Suprapubic skin (tissue), 4 donors: Measurements from ENCODE around the gene PTBP3. TPM values are rescaled to one million over a fixed set of nuclear protein-coding genes. Genes with fewer than 3 reads are reported as not detected.

ENCODE experiments used
- DNase-seq, 2 donors: peaks; one replicate each; pipeline ENCODE4 v3.0.0-alpha.2; 2019; ENCODE audit warnings: low spot score in 2 of 2
- H3K27ac ChIP-seq: fragments of 200-600 bp; sonication (generic); one replicate; pipeline ENCODE4 v1.5.1; 2019
- H3K27me3 ChIP-seq: fragments of 200-600 bp; sonication (generic); one replicate; pipeline ENCODE4 v1.5.1; 2019
- H3K36me3 ChIP-seq: fragments of 200-600 bp; sonication (generic); one replicate; pipeline ENCODE4 v1.5.1; 2019
- H3K4me1 ChIP-seq: fragments of 200-600 bp; sonication (generic); one replicate; pipeline ENCODE4 v1.5.1; 2019
- H3K4me3 ChIP-seq: fragments of 200-600 bp; sonication (generic); one replicate; pipeline ENCODE4 v1.5.1; 2019; ENCODE audit warnings: mild to moderate bottlenecking
- H3K9me3 ChIP-seq: fragments of 200-600 bp; sonication (generic); one replicate; pipeline ENCODE4 v1.5.1; 2019
- CTCF ChIP-seq, 2 donors: fragments of 200-600 bp in 1 of 2; fragments of 450-650 bp in 1 of 2; sonication (generic) in 1 of 2; IDR thresholded peaks; one replicate each; pipeline ENCODE4 v1.5.1; 2016 to 2019; ENCODE audit warnings: antibody characterized with exemption in 2 of 2, mild to moderate bottlenecking in 1 of 2, moderate library complexity in 1 of 2
- EP300 ChIP-seq: sonication (generic); formaldehyde crosslinking; IDR thresholded peaks from one replicate; pipeline ENCODE4 v1.6.1; 2017; ENCODE audit warnings: antibody characterized with exemption
- POLR2A ChIP-seq, 2 donors: fragments of 450-650 bp; IDR thresholded peaks; one replicate each; pipeline ENCODE4 v1.6.1; 2017; ENCODE audit warnings: antibody characterized with exemption in 2 of 2, mild to moderate bottlenecking in 2 of 2, moderate library complexity in 2 of 2
- POLR2AphosphoS5 ChIP-seq, 3 donors: sonication (generic); formaldehyde crosslinking; IDR thresholded peaks; one replicate each; pipeline ENCODE4 v1.6.1; 2017; ENCODE audit warnings: antibody characterized with exemption in 3 of 3
- WGBS: methylation state at CpG from one replicate; pipeline ENCODE4 v1.1.5; 2018; 5-methylcytosine and 5-hydroxymethylcytosine counted together
- total RNA-seq, 4 donors: library from RNA; depleted of rRNA; stranded (reverse); fragments of >200 nt; gene quantifications; one replicate each; pipeline ENCODE4 v1.1.0, GENCODE V29; 2016

The PTBP3 gene
- total RNA-seq, 4 donors from 2014 or later, result 90.4 to 333 (median 168) TPM

DNA sequence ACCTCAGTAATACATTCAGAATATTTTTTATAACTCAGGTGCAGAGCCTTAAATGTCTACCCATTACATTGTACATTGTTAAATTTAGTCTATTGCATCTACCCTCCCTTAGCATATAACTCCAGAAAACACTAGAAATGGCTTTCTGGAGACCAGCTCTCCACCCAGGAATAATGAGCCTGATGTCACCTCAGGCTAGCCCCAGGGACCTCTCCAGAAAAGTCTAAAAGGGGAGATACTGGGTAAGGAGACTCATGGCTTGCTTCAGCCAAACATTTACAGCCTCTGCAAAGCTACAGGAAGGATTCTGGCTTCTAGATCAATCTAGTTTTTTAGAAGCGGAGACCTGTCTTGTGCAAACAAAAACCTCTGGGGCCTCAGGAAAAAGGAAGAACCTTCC is 144.5 kb downstream of the PTBP3 start:
- Histone ChIP-seq H3K9me3 (no peaks in the 10 kb centered on the region), H3K36me3 (no peaks in the 10 kb centered on the region), H3K4me1 (no peaks in the 10 kb centered on the region), H3K4me3 (no peak overlapping the region), H3K27ac (no peak overlapping the region), H3K27me3 (no peaks in the 10 kb centered on the region)
- 69% methylated on average over 1 of the region's 1 CpG for WGBS
- TF ChIP-seq CTCF (IDR thresholded peaks at IDR 0.05), result no peak
- TF ChIP-seq POLR2AphosphoS5 (IDR thresholded peaks at IDR 0.05), result no peak
- no peak for TF ChIP-seq POLR2A (IDR thresholded peaks at IDR 0.05)
- TF ChIP-seq EP300, result no peak
- DNase-seq, result no peak

DNA sequence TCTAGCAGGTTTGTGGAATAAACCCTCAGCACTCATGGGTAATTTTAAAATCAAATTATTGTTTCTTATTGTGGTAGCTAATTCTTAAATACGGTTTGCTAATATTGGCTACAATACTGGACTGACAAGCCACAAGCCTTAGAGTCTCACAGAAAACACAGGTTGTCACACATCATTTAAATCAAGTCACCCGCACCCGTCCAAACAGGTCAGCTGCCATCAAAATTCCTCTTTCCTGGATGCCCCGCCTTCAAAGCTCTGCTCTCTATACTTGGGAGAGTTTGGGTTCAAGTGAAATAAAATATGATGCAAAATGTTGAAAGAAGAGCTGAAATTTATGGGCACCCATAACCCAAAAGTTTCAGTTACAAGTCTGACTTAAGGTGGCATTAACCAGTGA is 146.0 kb downstream of the PTBP3 start:
- H3K27ac ChIP-seq, result no peak overlapping the region
- TF ChIP-seq POLR2A (IDR thresholded peaks at IDR 0.05) (no peak), CTCF (IDR thresholded peaks at IDR 0.05) (no peak), POLR2AphosphoS5 (IDR thresholded peaks at IDR 0.05) (no peak), EP300 (no peak)
- no peak for DNase-seq
- no peak overlapping the region for H3K4me3 ChIP-seq
- H3K9me3 ChIP-seq, result no peaks in the 10 kb centered on the region
- H3K27me3 ChIP-seq, result no peaks in the 10 kb centered on the region
- no peaks in the 10 kb centered on the region for H3K4me1 ChIP-seq
- WGBS, result 68% methylated on average over 4 of the region's 4 CpGs
- H3K36me3 ChIP-seq, result no peaks in the 10 kb centered on the region

- H3K9me3 ChIP-seq, result no peaks in the 10 kb centered on the region
- no peak for TF ChIP-seq POLR2A (IDR thresholded peaks at IDR 0.05)
- TF ChIP-seq POLR2AphosphoS5 (IDR thresholded peaks at IDR 0.05), result no peak
- no peak for TF ChIP-seq EP300
- no peak for TF ChIP-seq CTCF (IDR thresholded peaks at IDR 0.05)
- H3K36me3 ChIP-seq, result no peaks in the 10 kb centered on the region
- H3K4me3 ChIP-seq, result no peak overlapping the region
- WGBS, result 79% methylated on average over 4 of the region's 4 CpGs
- H3K27me3 ChIP-seq, result no peaks in the 10 kb centered on the region
- no peak for DNase-seq
- no peak overlapping the region for H3K27ac ChIP-seq
- no peaks in the 10 kb centered on the region for H3K4me1 ChIP-seq
Measured at GRCh38 chr9:112186695-112187094, 146.7 kb downstream of the PTBP3 start.

- no peaks in the 10 kb centered on the region for H3K4me1 ChIP-seq
- DNase-seq, result no peak
- no peaks in the 10 kb centered on the region for H3K9me3 ChIP-seq
- H3K27ac ChIP-seq, result no peak overlapping the region
- no peaks in the 10 kb centered on the region for H3K36me3 ChIP-seq
- H3K4me3 ChIP-seq, result no peak overlapping the region
- no peaks in the 10 kb centered on the region for H3K27me3 ChIP-seq
- 95% methylated on average over 2 of the region's 2 CpGs for WGBS
- TF ChIP-seq CTCF (IDR thresholded peaks at IDR 0.05) (no peak), POLR2A (IDR thresholded peaks at IDR 0.05) (no peak), POLR2AphosphoS5 (IDR thresholded peaks at IDR 0.05) (no peak), EP300 (no peak)
Measured at GRCh38 chr9:112184946-112185345, 148.5 kb downstream of the PTBP3 start.

GRCh38 chr9:112184221-112184620 is 149.2 kb downstream of the PTBP3 start:
- Histone ChIP-seq H3K36me3 (no peaks in the 10 kb centered on the region), H3K4me3 (no peak overlapping the region), H3K9me3 (no peaks in the 10 kb centered on the region), H3K4me1 (no peaks in the 10 kb centered on the region), H3K27ac (no peak overlapping the region), H3K27me3 (no peaks in the 10 kb centered on the region)
- WGBS, result 78% methylated on average over 3 of the region's 3 CpGs
- TF ChIP-seq CTCF (IDR thresholded peaks at IDR 0.05) (no peak), POLR2A (IDR thresholded peaks at IDR 0.05) (no peak), POLR2AphosphoS5 (IDR thresholded peaks at IDR 0.05) (no peak), EP300 (no peak)
- no peak for DNase-seq
